Measurements from ENCODE around the gene PICK1. TPM values are rescaled to one million over a fixed set of nuclear protein-coding genes. Genes with fewer than 3 reads are reported as not detected.

Gene PICK1
- polyA plus RNA-seq, 1 experiment = 32.4 TPM

DNA sequence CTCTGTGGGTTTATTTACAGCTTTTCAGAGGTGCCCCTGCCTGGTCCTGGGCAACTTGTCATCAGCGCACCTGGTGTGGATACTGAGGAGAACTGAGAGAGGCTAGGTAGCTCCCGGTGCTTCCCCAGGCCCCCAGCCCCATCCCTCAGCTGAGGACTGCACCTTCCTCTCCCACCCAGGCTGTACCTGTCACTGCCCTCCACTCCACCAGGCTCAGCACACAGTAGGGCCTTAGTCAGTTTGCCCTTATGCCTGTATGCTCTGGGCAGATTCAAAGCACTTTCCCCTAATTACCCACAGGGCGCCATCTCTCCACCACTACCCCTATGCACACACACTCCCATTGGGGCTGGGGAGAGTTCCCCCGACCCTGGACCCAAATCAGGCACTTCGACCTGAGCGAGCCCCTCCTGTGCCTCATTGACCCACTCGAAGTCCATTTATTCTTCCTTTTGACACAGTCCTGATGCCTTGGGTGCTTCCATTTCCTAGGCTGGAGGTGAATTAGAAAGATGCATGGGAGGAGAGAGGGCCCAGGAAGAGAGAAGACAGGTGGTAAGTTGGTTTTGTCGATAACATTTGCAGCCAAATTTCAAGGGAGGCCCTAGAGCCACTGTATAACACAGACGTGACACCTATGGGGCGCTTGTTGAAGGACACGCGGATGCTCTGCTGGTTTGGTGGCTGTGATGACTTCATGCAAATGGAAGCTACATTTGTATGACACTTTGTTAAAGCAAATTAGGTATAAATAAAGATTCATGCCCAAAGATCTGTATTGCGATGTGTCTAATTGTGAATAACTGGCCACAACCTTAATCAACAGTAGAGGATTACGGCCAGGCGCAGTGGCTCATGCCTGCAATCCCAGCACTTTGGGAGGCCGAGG, 13.8 kb upstream of the PICK1 start:
- no peak for TF ChIP-seq CTCF (IDR thresholded peaks at IDR 0.05; ENCODE audit: insufficient read depth, low read depth, low read length)
- no peak overlapping the region for H3K4me3 ChIP-seq (ENCODE audit: low read depth, low read length)
- no peaks in the 10 kb centered on the region; the same call in 1 of the 2 replicates for H3K27me3 ChIP-seq (ENCODE audit: control insufficient read depth, insufficient read depth, low read length)
- ChIA-PET POLR2A (no interaction called here), CTCF (interaction anchor here (0.6 to 2.5 kb wide), 4 partner anchors 9 to 1075 kb away, joined by 3 to 11 read pairs (median 3); no protein-coding TSS in a partner anchor)
- DNase-seq (ENCODE audit: low read depth) = no peak
- no peaks in the 10 kb centered on the region for H3K36me3 ChIP-seq (ENCODE audit: control insufficient read depth, insufficient read depth, low read length)

GRCh38 chr22:38046070-38046748, 11.0 kb upstream of the PICK1 start:
- no peaks in the 10 kb centered on the region for H3K36me3 ChIP-seq (ENCODE audit: control insufficient read depth, insufficient read depth, low read length)
- DNase-seq (ENCODE audit: low read depth) = no peak
- POLR2A ChIA-PET = no interaction called here
- H3K4me3 ChIP-seq (ENCODE audit: low read depth, low read length) = no peak overlapping the region
- peaks cover 4% of the 10 kb centered on the region for H3K27me3 ChIP-seq (ENCODE audit: control insufficient read depth, insufficient read depth, low read length)
- CTCF ChIA-PET = no interaction called here
- no peak for TF ChIP-seq CTCF (IDR thresholded peaks at IDR 0.05; ENCODE audit: insufficient read depth, low read depth, low read length)

- TF ChIP-seq CTCF (IDR thresholded peaks at IDR 0.05; ENCODE audit: insufficient read depth, low read depth, low read length) = no peak
- Histone ChIP-seq H3K36me3 (ENCODE audit: control insufficient read depth, insufficient read depth, low read length) (no peaks in the 10 kb centered on the region), H3K27me3 (ENCODE audit: control insufficient read depth, insufficient read depth, low read length) (peaks cover 4% of the 10 kb centered on the region), H3K4me3 (ENCODE audit: low read depth, low read length) (no peak overlapping the region)
- DNase-seq (ENCODE audit: low read depth) = no peak
- CTCF ChIA-PET = interaction anchor here (1.2 to 1.7 kb wide), 3 partner anchors 189 to 632 kb away, joined by 3 to 4 read pairs (median 3); partner anchors contain the start of gene TOMM22
- POLR2A ChIA-PET = no interaction called here
These were observed 7.2 kb upstream of the PICK1 start for GRCh38 chr22:38049812-38050619.

DNA sequence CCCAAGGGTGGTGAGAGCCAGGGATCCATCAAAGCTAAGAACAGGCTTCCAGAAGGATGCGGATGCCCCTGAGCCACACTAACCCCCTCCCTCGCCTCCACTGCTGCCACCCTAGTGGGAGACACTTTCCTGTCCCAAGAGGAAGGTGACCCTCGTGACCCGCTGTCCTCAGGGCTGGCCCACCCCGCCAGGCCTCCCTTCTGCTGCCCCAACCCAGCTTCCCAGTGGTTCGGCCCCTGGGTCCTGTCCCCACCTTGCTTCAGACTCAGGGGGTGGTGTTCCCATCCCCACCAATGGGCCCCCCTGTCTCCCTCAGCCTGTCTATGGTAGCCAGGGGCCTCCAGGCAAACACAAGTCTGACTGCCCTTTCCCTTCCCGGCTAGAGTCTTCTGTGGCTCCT, 6.5 kb upstream of the PICK1 start:
- ChIA-PET CTCF (interaction anchor here (1.4 kb wide), 1 partner anchor 520 kb away, joined by 3 read pairs; no protein-coding TSS in a partner anchor), POLR2A (no interaction called here)
- no peak for TF ChIP-seq CTCF (IDR thresholded peaks at IDR 0.05; ENCODE audit: insufficient read depth, low read depth, low read length)
- Histone ChIP-seq H3K27me3 (ENCODE audit: control insufficient read depth, insufficient read depth, low read length) (peaks cover 6% of the 10 kb centered on the region), H3K36me3 (ENCODE audit: control insufficient read depth, insufficient read depth, low read length) (no peaks in the 10 kb centered on the region), H3K4me3 (ENCODE audit: low read depth, low read length) (no peak overlapping the region)
- no peak for DNase-seq (ENCODE audit: low read depth)

Measured in BJ (cell line).